Natural killer cell (primary cell): Measurements from ENCODE around the gene SELENOF. TPM values are rescaled to one million over a fixed set of nuclear protein-coding genes. Genes with fewer than 3 reads are reported as not detected.
A peak's percentile ranks its signal among the peaks of the same experiment; 100 is the strongest.
"Not testable (repeated sequence)": the region's sequence is repeated elsewhere in the genome, so short reads cannot be mapped to it uniquely, and the experiment has no call there.

Source experiments
- ATAC-seq, 3 donors: fragments of 150-1000 bp in 2 of 3; fragments of 200-7000 bp in 1 of 3; cut with Tn5 transposase; 1 replicate in 1 of 3; 2 replicates in 2 of 3; pipeline ENCODE4 v1.10.0; 2021; ENCODE audit warnings: mild to moderate bottlenecking in 2 of 3, moderate library complexity in 2 of 3
- DNase-seq, 2 donors: peaks; one replicate each; pipeline versions ENCODE4 v3.0.0 to v3.0.0-alpha.2; 2013 to 2021; ENCODE audit warnings: mixed read lengths in 1 of 2
- H3K27ac ChIP-seq: one replicate; pipeline ENCODE4 v1.5.1; 2013; ENCODE audit warnings: mild to moderate bottlenecking, low read length
- H3K27me3 ChIP-seq: one replicate; pipeline ENCODE4 v1.6.1; 2013; ENCODE audit warnings: low read length; ENCODE audit not compliant: control insufficient read depth, insufficient read depth
- H3K36me3 ChIP-seq: one replicate; pipeline ENCODE4 v1.6.1; 2013; ENCODE audit warnings: low read length; ENCODE audit not compliant: control insufficient read depth, insufficient read depth
- H3K4me1 ChIP-seq: one replicate; pipeline ENCODE4 v1.6.1; 2013; ENCODE audit warnings: low read length; ENCODE audit not compliant: control insufficient read depth, insufficient read depth
- H3K4me3 ChIP-seq: one replicate; pipeline ENCODE4 v1.5.1; 2013; ENCODE audit warnings: low read length
- H3K9me3 ChIP-seq: one replicate; pipeline ENCODE4 v1.6.1; 2013; ENCODE audit warnings: low read length; ENCODE audit not compliant: control insufficient read depth, insufficient read depth
- H3K27ac Mint-ChIP-seq, 2 donors: one replicate each; pipeline ENCODE4 v1.8.0; 2022; ENCODE audit warnings: mild to moderate bottlenecking in 2 of 2, mixed read lengths in 2 of 2, moderate library complexity in 1 of 2
- H3K27me3 Mint-ChIP-seq, 2 donors: one replicate each; pipeline ENCODE4 v1.8.0; 2022; ENCODE audit warnings: low read depth in 2 of 2, mixed read lengths in 2 of 2
- H3K36me3 Mint-ChIP-seq: one replicate; pipeline ENCODE4 v1.8.0; 2022; ENCODE audit warnings: mixed read lengths
- H3K4me1 Mint-ChIP-seq, 2 donors: one replicate each; pipeline ENCODE4 v1.8.0; 2022; ENCODE audit warnings: mixed read lengths in 2 of 2
- H3K4me3 Mint-ChIP-seq: one replicate; pipeline ENCODE4 v1.8.0; 2022; ENCODE audit warnings: mild to moderate bottlenecking, moderate library complexity, mixed read lengths
- H3K9me3 Mint-ChIP-seq, 2 donors: one replicate each; pipeline ENCODE4 v1.8.0; 2022; ENCODE audit warnings: mixed read lengths in 2 of 2
- CTCF ChIP-seq: fragments of 200-600 bp; IDR thresholded peaks from one replicate; pipeline ENCODE4 v1.8.0; 2022; ENCODE audit warnings: antibody characterized with exemption
- WGBS: methylation state at CpG from one replicate; pipeline ENCODE4 v1.1.7; 2013; ENCODE audit warnings: missing lambda C conversion rate; ENCODE audit not compliant: insufficient coverage; 5-methylcytosine and 5-hydroxymethylcytosine counted together
- intact Hi-C: fragments of 100-400 bp; cut with micrococcal nuclease; formaldehyde crosslinking; loops from one replicate; pipeline ENCODE4 v1.14.2; 2022
- total RNA-seq, 4 donors: library from RNA; stranded (reverse); fragments of 120-200 nt in 1 of 4; gene quantifications; one replicate each; pipeline versions ENCODE4 v1.2.3 to v1.2.4, GENCODE V29; 2013 to 2022

SELENOF gene
- total RNA-seq, 3 donors from 2014 or later (not counting 1 experiment from before 2014, with no cell fraction given): 124 to 163 (median 137) TPM

- ATAC-seq (peak in 2 of 3 donors; percentile 32 to 55), DNase-seq (no peak)
- Mint-ChIP-seq H3K9me3 (no peaks in the 10 kb centered on the region), H3K27ac (peak overlapping the region; percentile 9 to 35), H3K4me1 (peaks cover 21 to 30% of the 10 kb centered on the region in 2 donors), H3K27me3 (no peaks in the 10 kb centered on the region), H3K36me3 (no peaks in the 10 kb centered on the region), H3K4me3 (no peak overlapping the region)
- no CpG with 5 or more reads among the region's 1 CpG for WGBS
- no peak overlapping the region for H3K27ac ChIP-seq
- H3K4me3 ChIP-seq: no peak overlapping the region
- peaks cover 2% of the 10 kb centered on the region for H3K36me3 ChIP-seq
- no peak for TF ChIP-seq CTCF
- intact Hi-C loops: no loop called here
- H3K27me3 ChIP-seq: no peaks in the 10 kb centered on the region
- H3K4me1 ChIP-seq: no peaks in the 10 kb centered on the region
- no peaks in the 10 kb centered on the region for H3K9me3 ChIP-seq
These were observed 45.4 kb downstream of the SELENOF start for GRCh38 chr1:86868477-86868876.

GRCh38 chr1:86867278-86867677, 46.6 kb downstream of the SELENOF start:
- WGBS: 80% methylated on average over 2 of the region's 4 CpGs
- peaks cover 21 to 30% of the 10 kb centered on the region in 2 donors for H3K4me1 Mint-ChIP-seq
- H3K4me1 ChIP-seq, H3K9me3 ChIP-seq, H3K27me3 Mint-ChIP-seq, H3K27me3 ChIP-seq, H3K4me3 ChIP-seq, H3K27ac Mint-ChIP-seq, H3K27ac ChIP-seq, intact Hi-C loops, H3K9me3 Mint-ChIP-seq, ATAC-seq, H3K4me3 Mint-ChIP-seq, DNase-seq, H3K36me3 ChIP-seq, H3K36me3 Mint-ChIP-seq: not testable (repeated sequence)

GRCh38 chr1:86866665-86867064, 47.3 kb downstream of the SELENOF start:
- DNase-seq: no peak
- intact Hi-C loops: no loop called here
- no peak for ATAC-seq
- Histone ChIP-seq H3K27ac (no peak overlapping the region), H3K4me3 (no peak overlapping the region), H3K4me1 (no peaks in the 10 kb centered on the region), H3K27me3 (no peaks in the 10 kb centered on the region), H3K9me3 (no peaks in the 10 kb centered on the region), H3K36me3 (peaks cover 8% of the 10 kb centered on the region)
- H3K4me1 Mint-ChIP-seq: peaks cover 21 to 30% of the 10 kb centered on the region in 2 donors
- no peaks in the 10 kb centered on the region for H3K27me3 Mint-ChIP-seq
- no peak overlapping the region for H3K4me3 Mint-ChIP-seq
- no peaks in the 10 kb centered on the region for H3K36me3 Mint-ChIP-seq
- H3K9me3 Mint-ChIP-seq: no peaks in the 10 kb centered on the region
- no peak for TF ChIP-seq CTCF
- H3K27ac Mint-ChIP-seq: peak overlapping the region; percentile 45 to 78

- ATAC-seq (peak in 2 of 3 donors; percentile 54), DNase-seq (no peak)
- Mint-ChIP-seq H3K9me3 (no peaks in the 10 kb centered on the region), H3K27ac (peak overlapping the region; percentile 45 to 78), H3K36me3 (no peaks in the 10 kb centered on the region), H3K27me3 (no peaks in the 10 kb centered on the region), H3K4me3 (no peak overlapping the region), H3K4me1 (peaks cover 21 to 30% of the 10 kb centered on the region in 2 donors)
- WGBS: 59% methylated on average over 4 of the region's 6 CpGs
- no peak for TF ChIP-seq CTCF
- peaks cover 9% of the 10 kb centered on the region for H3K36me3 ChIP-seq
- H3K4me3 ChIP-seq: no peak overlapping the region
- H3K27ac ChIP-seq: peak overlapping the region; percentile 1
- no peaks in the 10 kb centered on the region for H3K27me3 ChIP-seq
- no peaks in the 10 kb centered on the region for H3K4me1 ChIP-seq
- no peaks in the 10 kb centered on the region for H3K9me3 ChIP-seq
- intact Hi-C loops: no loop called here
These were observed 47.8 kb downstream of the SELENOF start for GRCh38 chr1:86865973-86866637.
